Neural crest cell (in vitro differentiated cells): ENCODE data around the gene SLC35B2. TPM values are rescaled to one million over a fixed set of nuclear protein-coding genes. Genes with fewer than 3 reads are reported as not detected.

Experiments used
- DNase-seq: peaks from one replicate; pipeline ENCODE4 v3.0.0; 2021; ENCODE audit warnings: low read depth, mixed read lengths, low spot score
- H3K27ac Mint-ChIP-seq: one replicate; pipeline ENCODE4 v1.8.0; 2021; ENCODE audit warnings: mild to moderate bottlenecking, mixed read lengths; ENCODE audit not compliant: unreplicated experiment
- H3K27me3 Mint-ChIP-seq: 2 replicates; pipeline ENCODE4 v1.8.0; 2021; ENCODE audit warnings: low read depth, mild to moderate bottlenecking, mixed read lengths
- H3K36me3 Mint-ChIP-seq: 2 replicates; pipeline ENCODE4 v1.8.0; 2021; ENCODE audit warnings: low read depth, mild to moderate bottlenecking, mixed read lengths
- H3K4me1 Mint-ChIP-seq: 2 replicates; pipeline ENCODE4 v1.8.0; 2021; ENCODE audit warnings: mixed read lengths
- H3K4me3 Mint-ChIP-seq: one replicate; pipeline ENCODE4 v1.8.0; 2021; ENCODE audit warnings: mild to moderate bottlenecking, mixed read lengths
- H3K9me3 Mint-ChIP-seq: 2 replicates; pipeline ENCODE4 v1.8.0; 2021; ENCODE audit warnings: mixed read lengths
- CTCF ChIP-seq: fragments of 200-600 bp; sonication (generic); conservative IDR thresholded peaks from 2 replicates; pipeline ENCODE4 v1.5.0; 2021; ENCODE audit warnings: antibody characterized with exemption, mild to moderate bottlenecking
- total RNA-seq: library from RNA; stranded (reverse); gene quantifications from 2 replicates; pipeline ENCODE4 v1.2.1, GENCODE V29; 2021

The SLC35B2 gene
- total RNA-seq, 1 donor from 2014 or later: 77.7 TPM

- peaks cover 14% of the 10 kb centered on the region for H3K27me3 Mint-ChIP-seq
- H3K4me1 Mint-ChIP-seq: peaks cover 26% of the 10 kb centered on the region
- H3K4me3 Mint-ChIP-seq: peak overlapping the region; percentile 76
- H3K9me3 Mint-ChIP-seq: no peaks in the 10 kb centered on the region
- H3K27ac Mint-ChIP-seq: no peak overlapping the region
- no peak for TF ChIP-seq CTCF
- peaks cover 11% of the 10 kb centered on the region for H3K36me3 Mint-ChIP-seq
- no peak for DNase-seq
Observed at GRCh38 chr6:44243345-44243744, 14.0 kb downstream of the SLC35B2 start.

GRCh38 chr6:44238687-44239350, 18.5 kb downstream of the SLC35B2 start:
- Mint-ChIP-seq H3K36me3 (no peaks in the 10 kb centered on the region), H3K9me3 (no peaks in the 10 kb centered on the region), H3K27me3 (no peaks in the 10 kb centered on the region), H3K4me1 (peaks cover 33% of the 10 kb centered on the region), H3K27ac (no peak overlapping the region), H3K4me3 (peak overlapping the region; percentile 27)
- DNase-seq: no peak
- TF ChIP-seq CTCF: no peak

GRCh38 chr6:44237813-44238433, 19.4 kb downstream of the SLC35B2 start:
- Mint-ChIP-seq H3K4me3 (peak overlapping the region; percentile 79), H3K36me3 (no peaks in the 10 kb centered on the region), H3K4me1 (peaks cover 36% of the 10 kb centered on the region), H3K9me3 (no peaks in the 10 kb centered on the region), H3K27ac (peak overlapping the region; percentile 99), H3K27me3 (no peaks in the 10 kb centered on the region)
- peak; percentile 81 for DNase-seq
- peak; percentile 99 for TF ChIP-seq CTCF

- no peak for TF ChIP-seq CTCF
- Mint-ChIP-seq H3K36me3 (no peaks in the 10 kb centered on the region), H3K27me3 (no peaks in the 10 kb centered on the region), H3K4me3 (peak overlapping the region; percentile 79), H3K9me3 (no peaks in the 10 kb centered on the region), H3K4me1 (peaks cover 36% of the 10 kb centered on the region), H3K27ac (peak overlapping the region; percentile 99)
- DNase-seq: no peak
Observed at GRCh38 chr6:44237021-44237812, 20.1 kb downstream of the SLC35B2 start.

GRCh38 chr6:44235891-44236516, 21.3 kb downstream of the SLC35B2 start:
- no peaks in the 10 kb centered on the region for H3K36me3 Mint-ChIP-seq
- H3K27me3 Mint-ChIP-seq: no peaks in the 10 kb centered on the region
- no peak for DNase-seq
- H3K4me3 Mint-ChIP-seq: peak overlapping the region; percentile 6
- H3K9me3 Mint-ChIP-seq: no peaks in the 10 kb centered on the region
- no peak for TF ChIP-seq CTCF
- H3K4me1 Mint-ChIP-seq: peaks cover 36% of the 10 kb centered on the region
- H3K27ac Mint-ChIP-seq: no peak overlapping the region
